Large intestine (tissue), 3 donors: ENCODE results near the gene LIN7B. TPM values are rescaled to one million over a fixed set of nuclear protein-coding genes. Genes with fewer than 3 reads are reported as not detected.

Experiments
- DNase-seq, 2 donors: peaks; one replicate each; pipeline versions ENCODE4 v3.0.0 to v3.0.0-alpha.2; 2013
- H3K27ac ChIP-seq: one replicate; pipeline ENCODE4 v1.5.1; 2013; ENCODE audit warnings: low read length
- H3K27me3 ChIP-seq: 2 replicates; pipeline ENCODE4 v1.6.1; 2013; ENCODE audit warnings: low read length; ENCODE audit not compliant: control insufficient read depth, insufficient read depth
- H3K36me3 ChIP-seq: 2 replicates; pipeline ENCODE4 v1.6.1; 2013; ENCODE audit warnings: low read length; ENCODE audit not compliant: control insufficient read depth, insufficient read depth
- H3K4me1 ChIP-seq: one replicate; pipeline ENCODE4 v1.6.1; 2013; ENCODE audit warnings: low read length; ENCODE audit not compliant: control insufficient read depth, insufficient read depth
- H3K4me3 ChIP-seq: one replicate; pipeline ENCODE4 v1.5.1; 2013; ENCODE audit warnings: low read length
- H3K9me3 ChIP-seq: one replicate; pipeline ENCODE4 v1.6.1; 2013; ENCODE audit warnings: mild to moderate bottlenecking, low read depth, low read length, moderate library complexity; ENCODE audit not compliant: control insufficient read depth
- WGBS: methylation state at CpG from one replicate; pipeline ENCODE4 v1.1.5; 2013; ENCODE audit warnings: low lambda C conversion rate; ENCODE audit not compliant: insufficient coverage; 5-methylcytosine and 5-hydroxymethylcytosine counted together
- polyA plus RNA-seq: library from polyadenylated mRNA; unstranded; fragments of 120-200 nt; gene quantifications from one replicate; pipeline ENCODE4 v1.2.1, GENCODE V29; 2013

LIN7B gene
- polyA plus RNA-seq, 1 donor: 7.8 TPM

DNA sequence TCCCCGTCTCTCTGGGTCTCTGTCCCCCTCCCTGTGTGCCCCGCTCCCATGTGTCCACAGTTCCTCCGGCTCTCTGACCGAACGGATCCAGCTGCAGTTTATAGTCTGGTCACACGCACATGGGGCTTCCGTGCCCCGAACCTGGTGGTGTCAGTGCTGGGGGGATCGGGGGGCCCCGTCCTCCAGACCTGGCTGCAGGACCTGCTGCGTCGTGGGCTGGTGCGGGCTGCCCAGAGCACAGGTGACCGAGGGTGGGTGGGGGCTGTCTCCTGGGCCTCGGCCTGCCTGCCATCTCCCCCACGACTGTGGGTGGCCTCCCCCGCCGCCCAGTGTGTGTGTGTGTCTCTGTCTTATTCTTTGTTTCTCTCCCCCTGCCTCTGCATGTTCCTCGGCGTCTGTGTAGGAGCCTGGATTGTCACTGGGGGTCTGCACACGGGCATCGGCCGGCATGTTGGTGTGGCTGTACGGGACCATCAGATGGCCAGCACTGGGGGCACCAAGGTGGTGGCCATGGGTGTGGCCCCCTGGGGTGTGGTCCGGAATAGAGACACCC lies 53.8 kb downstream of the LIN7B start:
- Histone ChIP-seq H3K4me1 (peaks cover 5% of the 10 kb centered on the region), H3K4me3 (no peak overlapping the region), H3K9me3 (peaks cover 7% of the 10 kb centered on the region), H3K36me3 (no peaks in the 10 kb centered on the region), H3K27ac (no peak overlapping the region), H3K27me3 (peaks cover 45% of the 10 kb centered on the region)
- WGBS: no CpG with 5 or more reads among the region's 25 CpGs
- DNase-seq: no peak

Other genes with a start within 250 kb of the LIN7B start
- 14.5 TPM for gene PLEKHA4, start 245.8 kb upstream of the LIN7B start, polyA plus RNA-seq
- 80.5 TPM for gene PPP1R15A, start 241.9 kb upstream of the LIN7B start, polyA plus RNA-seq
- 0.28 TPM for gene TULP2, start 215.6 kb upstream of the LIN7B start, polyA plus RNA-seq
- gene NUCB1, start 214.1 kb upstream of the LIN7B start, polyA plus RNA-seq: 237 TPM
- 5.2 TPM for gene DHDH, start 180.7 kb upstream of the LIN7B start, polyA plus RNA-seq
- gene BAX, start 159.5 kb upstream of the LIN7B start, polyA plus RNA-seq: 129 TPM
- gene FTL, start 149.1 kb upstream of the LIN7B start, polyA plus RNA-seq: 6,937 TPM
- 39.1 TPM for gene GYS1, start 121.1 kb upstream of the LIN7B start, polyA plus RNA-seq
- 65.0 TPM for gene RUVBL2, start 120.5 kb upstream of the LIN7B start, polyA plus RNA-seq
- gene LHB, start 97.3 kb upstream of the LIN7B start, polyA plus RNA-seq: not detected
- gene CGB3, start 90.0 kb upstream of the LIN7B start, polyA plus RNA-seq: not detected
- not detected for gene CGB2, start 82.5 kb upstream of the LIN7B start, polyA plus RNA-seq
- gene CGB1, start 77.5 kb upstream of the LIN7B start, polyA plus RNA-seq: not detected
- gene CGB5, start 70.5 kb upstream of the LIN7B start, polyA plus RNA-seq: not detected
- gene CGB8, start 65.3 kb upstream of the LIN7B start, polyA plus RNA-seq: not detected
- gene CGB7, start 56.6 kb upstream of the LIN7B start, polyA plus RNA-seq: 0.06 TPM
- gene NTF4, start 49.6 kb upstream of the LIN7B start, polyA plus RNA-seq: 0.16 TPM
- 0.01 TPM for gene KCNA7, start 41.7 kb upstream of the LIN7B start, polyA plus RNA-seq
- gene SNRNP70, start 28.9 kb upstream of the LIN7B start, polyA plus RNA-seq: 295 TPM
- 1.4 TPM for gene C19orf73, start 4.8 kb downstream of the LIN7B start, polyA plus RNA-seq
- gene PPFIA3, start 5.2 kb downstream of the LIN7B start, polyA plus RNA-seq: 5.9 TPM
- 1.8 TPM for gene HRC, start 41.0 kb downstream of the LIN7B start, polyA plus RNA-seq
- gene TRPM4, start 43.4 kb downstream of the LIN7B start, polyA plus RNA-seq: 17.5 TPM
- gene SLC6A16, start 210.8 kb downstream of the LIN7B start, polyA plus RNA-seq: 0.61 TPM
- gene CD37, start 221.0 kb downstream of the LIN7B start, polyA plus RNA-seq: 5.9 TPM
- gene TEAD2, start 248.0 kb downstream of the LIN7B start, polyA plus RNA-seq: 17.2 TPM
- gene DKKL1, start 249.5 kb downstream of the LIN7B start, polyA plus RNA-seq: 0.91 TPM